AG09319 (cell line): ENCODE measurements around the gene MCHR1.

Source experiments
- DNase-seq: peaks from one replicate; pipeline ENCODE4 v3.0.0-alpha.2; 2010; ENCODE audit warnings: low read depth; ENCODE audit errors: extremely low read depth
- TF ChIP-seq, protein P1 (sequence below): IDR thresholded peaks from 2 replicates; pipeline ENCODE4 v1.5.1; 2011; ENCODE audit warnings: low read depth, mild to moderate bottlenecking, inconsistent platforms, low read length, moderate library complexity

The MCHR1 gene

DNA sequence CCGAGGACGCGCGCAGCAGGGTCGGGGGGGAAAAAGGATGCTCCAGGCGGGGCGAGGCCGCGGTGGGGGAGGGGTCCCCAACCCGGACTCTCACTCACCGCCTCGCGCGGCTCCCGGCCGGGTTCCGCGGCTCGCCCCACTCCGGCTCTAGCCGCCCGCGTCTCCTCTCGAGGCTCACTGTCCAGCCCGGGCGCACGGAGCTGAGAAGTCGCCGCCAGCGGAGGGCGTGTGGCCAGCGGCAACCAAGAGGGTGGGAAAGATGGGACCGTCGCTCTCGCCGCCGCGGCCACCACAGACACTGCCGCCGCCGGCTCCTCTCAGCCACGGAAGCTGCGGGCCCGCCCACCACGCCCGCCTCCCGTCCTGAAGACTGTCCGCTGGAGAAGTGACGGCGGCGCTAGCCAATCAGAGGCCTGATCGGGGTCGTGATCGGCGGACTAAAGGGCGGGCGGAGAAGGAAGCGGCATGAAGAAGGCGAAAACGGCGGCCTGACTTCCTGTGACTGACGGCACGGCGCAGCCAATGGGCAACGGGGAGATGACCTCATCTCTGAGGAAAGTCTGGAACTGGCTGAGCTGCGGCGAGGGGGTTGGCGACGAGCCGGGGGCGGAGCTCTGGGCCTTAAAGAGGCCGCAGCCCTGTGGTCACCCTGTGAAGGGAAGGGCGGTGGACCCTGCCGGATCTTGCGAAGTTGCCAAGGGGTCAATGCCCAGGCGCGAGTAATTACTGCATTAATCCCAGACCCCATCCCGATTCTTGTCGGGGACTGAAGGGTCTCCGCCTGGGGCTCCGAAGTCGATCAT, 42.7 kb upstream of the MCHR1 start, which contains the start of gene MRTFA:
TSS of gene MRTFA (minus strand) at position 340 of the 803 bp plus-strand sequence.
- TF ChIP-seq, protein P1, sequence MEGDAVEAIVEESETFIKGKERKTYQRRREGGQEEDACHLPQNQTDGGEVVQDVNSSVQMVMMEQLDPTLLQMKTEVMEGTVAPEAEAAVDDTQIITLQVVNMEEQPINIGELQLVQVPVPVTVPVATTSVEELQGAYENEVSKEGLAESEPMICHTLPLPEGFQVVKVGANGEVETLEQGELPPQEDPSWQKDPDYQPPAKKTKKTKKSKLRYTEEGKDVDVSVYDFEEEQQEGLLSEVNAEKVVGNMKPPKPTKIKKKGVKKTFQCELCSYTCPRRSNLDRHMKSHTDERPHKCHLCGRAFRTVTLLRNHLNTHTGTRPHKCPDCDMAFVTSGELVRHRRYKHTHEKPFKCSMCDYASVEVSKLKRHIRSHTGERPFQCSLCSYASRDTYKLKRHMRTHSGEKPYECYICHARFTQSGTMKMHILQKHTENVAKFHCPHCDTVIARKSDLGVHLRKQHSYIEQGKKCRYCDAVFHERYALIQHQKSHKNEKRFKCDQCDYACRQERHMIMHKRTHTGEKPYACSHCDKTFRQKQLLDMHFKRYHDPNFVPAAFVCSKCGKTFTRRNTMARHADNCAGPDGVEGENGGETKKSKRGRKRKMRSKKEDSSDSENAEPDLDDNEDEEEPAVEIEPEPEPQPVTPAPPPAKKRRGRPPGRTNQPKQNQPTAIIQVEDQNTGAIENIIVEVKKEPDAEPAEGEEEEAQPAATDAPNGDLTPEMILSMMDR: no peak
- peak; percentile 99 for DNase-seq

DNA sequence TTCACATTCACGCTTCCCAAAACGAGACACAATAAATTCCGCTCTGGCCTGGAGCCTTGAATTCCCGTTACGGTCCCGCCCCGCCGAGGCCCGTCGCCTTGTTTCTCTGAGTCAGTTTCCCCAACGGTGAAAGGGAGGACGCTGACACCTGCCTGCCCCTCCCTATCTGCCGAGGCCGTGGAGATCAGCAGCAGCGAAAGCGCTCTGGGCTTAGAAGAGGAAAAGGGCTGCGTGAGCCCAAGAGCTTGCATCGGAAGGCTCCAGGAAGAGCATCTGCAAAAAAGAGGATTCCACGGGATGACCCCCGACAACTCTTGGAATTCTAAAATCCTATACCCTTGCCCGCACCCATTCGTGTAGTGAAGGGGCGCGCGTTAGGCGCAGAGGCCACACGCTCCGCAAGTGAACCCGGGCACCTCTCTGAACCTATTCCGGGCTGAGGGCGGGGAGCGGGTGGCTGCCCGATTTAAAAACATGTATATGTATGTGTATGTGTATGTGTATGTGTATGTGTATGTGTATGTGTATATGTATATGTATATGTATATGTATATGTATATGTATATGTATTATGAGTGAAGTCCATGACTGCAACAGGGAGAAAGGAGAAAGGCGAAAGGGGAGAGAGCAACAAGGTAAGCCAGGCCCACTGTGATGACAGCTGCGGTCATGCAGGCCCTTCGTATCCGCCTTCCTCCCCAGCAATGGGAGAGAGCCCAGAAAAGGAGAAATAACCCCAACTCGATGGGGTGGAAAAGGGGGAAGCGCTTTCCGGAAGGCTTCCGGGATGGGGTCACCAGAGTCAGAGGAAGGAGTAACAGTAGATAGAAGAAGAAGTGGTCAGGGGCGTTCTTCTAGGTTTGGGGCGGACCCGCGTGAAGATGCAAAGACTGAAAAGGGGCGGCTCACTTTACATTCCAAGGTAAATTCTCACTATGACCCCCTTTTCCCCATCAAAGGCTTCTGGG, 41.8 kb upstream of the MCHR1 start:
- TF ChIP-seq, protein P1: no peak
- DNase-seq: no peak

DNA sequence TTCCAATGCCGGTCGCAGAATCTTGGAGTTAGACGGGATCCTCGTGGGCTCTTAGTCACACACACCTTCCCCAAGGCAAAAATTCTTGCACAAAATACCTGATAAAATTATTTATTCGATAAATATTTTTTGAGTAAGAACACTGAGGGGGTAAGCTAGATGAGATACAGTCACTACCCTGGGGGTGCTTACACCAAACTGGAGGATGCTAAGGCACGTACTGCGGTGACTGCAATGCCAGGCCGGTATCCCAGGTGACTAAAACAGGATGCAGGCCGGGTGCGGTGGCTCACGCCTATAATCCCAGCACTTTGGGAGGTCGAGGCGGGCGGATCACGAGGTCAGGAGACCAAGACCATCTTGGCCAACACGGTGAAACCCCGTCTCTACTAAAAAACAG, 41.0 kb upstream of the MCHR1 start:
- TF ChIP-seq, protein P1: no peak
- DNase-seq: no peak

DNA sequence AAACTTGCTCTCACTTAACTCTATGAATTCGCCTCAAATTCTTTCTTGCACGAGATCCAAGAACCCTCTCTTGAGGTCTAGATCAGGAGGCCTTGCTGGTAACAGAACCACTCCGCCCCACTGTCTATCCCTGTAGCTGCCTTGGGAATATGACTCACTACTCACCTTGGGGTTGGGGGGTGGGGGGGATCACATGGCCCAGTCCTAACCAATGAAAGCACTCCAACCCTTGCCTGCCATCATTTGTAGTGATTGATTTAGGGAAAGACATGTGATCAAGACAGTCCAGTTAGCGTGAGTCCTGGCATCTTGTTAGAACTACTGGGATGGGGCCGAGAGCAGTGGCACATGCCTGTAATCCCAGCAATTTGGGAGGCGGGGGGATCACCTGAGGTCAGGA, 38.0 kb upstream of the MCHR1 start:
- TF ChIP-seq, protein P1: no peak
- no peak for DNase-seq

DNA sequence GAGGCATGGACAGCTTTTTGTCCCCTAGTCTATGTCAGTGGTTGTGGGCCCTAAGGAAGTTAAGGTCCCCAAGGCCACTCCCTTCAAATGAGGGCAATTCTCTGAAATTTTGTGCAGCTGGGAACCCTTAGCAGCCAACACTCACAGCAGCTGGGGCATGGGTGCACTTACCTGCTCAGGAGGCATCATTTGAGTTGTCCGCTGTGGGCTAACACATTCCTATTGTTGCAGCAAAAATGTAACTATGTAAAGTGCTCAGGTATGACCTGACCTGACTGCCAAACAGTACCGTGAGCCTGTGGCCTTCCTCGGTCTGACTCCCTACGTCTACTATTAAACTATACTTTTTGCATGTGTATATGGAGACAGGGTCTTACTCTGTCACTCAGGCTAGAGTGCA, 37.0 kb upstream of the MCHR1 start:
- DNase-seq: no peak
- TF ChIP-seq, protein P1: no peak

DNA sequence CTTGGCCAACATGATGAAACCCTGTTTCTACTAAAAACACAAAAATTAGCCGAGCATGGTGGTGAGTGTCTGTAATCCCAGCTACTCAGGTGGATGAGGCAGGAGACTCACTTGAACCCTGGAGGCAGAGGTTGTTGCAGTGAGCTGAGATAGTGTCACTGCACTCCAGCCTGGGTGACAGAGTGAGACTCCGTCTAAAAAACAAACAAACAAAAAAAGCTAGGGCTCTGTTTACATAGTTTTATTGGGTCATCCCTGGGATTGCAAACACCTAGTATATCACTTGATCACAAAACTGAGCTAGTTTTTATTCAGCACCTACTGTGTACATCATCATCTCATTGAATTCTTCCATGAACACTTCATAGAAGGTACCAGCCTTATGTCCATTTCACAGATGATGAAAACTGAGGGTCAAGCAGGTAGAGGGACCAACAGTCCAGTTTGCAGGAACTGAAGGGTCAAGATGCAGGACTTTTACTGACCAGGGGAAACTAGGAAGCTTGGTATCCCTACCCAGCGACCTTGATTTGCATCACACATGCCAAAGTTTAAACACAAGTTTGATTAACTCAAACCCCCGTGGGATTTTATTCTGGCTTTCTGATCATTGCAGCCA, 33.6 kb upstream of the MCHR1 start:
- DNase-seq: no peak
- TF ChIP-seq, protein P1: no peak
